HepG2 (cell line): ENCODE measurements around the gene SLC6A8. TPM values are rescaled to one million over a fixed set of nuclear protein-coding genes. Genes with fewer than 3 reads are reported as not detected.

Source experiments
- CEBPB ChIP-seq: IDR thresholded peaks from 2 replicates; pipeline ENCODE4 v1.6.1; 2011; ENCODE audit warnings: low read depth, low read length, improper control_type of control experiment, borderline replicate concordance
- CEBPG ChIP-seq: IDR thresholded peaks from 2 replicates; pipeline ENCODE4 v1.6.1; 2016
- FLYWCH1 ChIP-seq: sonication (generic); formaldehyde crosslinking; IDR thresholded peaks from 2 replicates; pipeline ENCODE4 v1.8.1; 2023; ENCODE audit warnings: mild to moderate bottlenecking, missing genetic modification reagents
- GTF3A ChIP-seq: sonication (generic); formaldehyde crosslinking; conservative IDR thresholded peaks from 2 replicates; pipeline ENCODE4 v1.4.0; 2020; ENCODE audit warnings: mild to moderate bottlenecking, missing genetic modification reagents
- HNF4A ChIP-seq: sonication (generic); formaldehyde crosslinking; IDR thresholded peaks from 2 replicates; pipeline ENCODE4 v1.4.0; 2020; ENCODE audit warnings: missing genetic modification reagents
- KLF16 ChIP-seq, 2 experiments: sonication (generic) in 1 of 2; formaldehyde crosslinking in 1 of 2; IDR thresholded peaks; 2 replicates each; pipeline versions ENCODE4 v1.6.1 to v1.8.0; 2016 to 2023; ENCODE audit warnings: missing genetic modification reagents in 2 of 2, missing compliant biosample characterization in 1 of 2
- NFYC ChIP-seq: IDR thresholded peaks from 2 replicates; pipeline ENCODE4 v1.6.1; 2016; ENCODE audit warnings: missing genetic modification reagents, missing compliant biosample characterization
- PPARG ChIP-seq: conservative IDR thresholded peaks from 2 replicates; pipeline ENCODE4 v1.6.1; 2016; ENCODE audit warnings: missing biosample characterization, missing genetic modification reagents
- RERE ChIP-seq: IDR thresholded peaks from 2 replicates; pipeline ENCODE4 v1.6.1; 2016; ENCODE audit warnings: low read depth, missing genetic modification reagents, missing compliant biosample characterization
- RFX1 ChIP-seq: fragments of 450-650 bp; IDR thresholded peaks from 2 replicates; pipeline ENCODE4 v1.6.1; 2017
- SETDB1 ChIP-seq: sonication (generic); formaldehyde crosslinking; IDR thresholded peaks from 2 replicates; pipeline ENCODE4 v1.5.1; 2020; ENCODE audit warnings: missing genetic modification reagents, mild to moderate bottlenecking, borderline replicate concordance
- SP1 ChIP-seq, 2 experiments: fragments of 450-650 bp in 1 of 2; sonication (generic) in 1 of 2; formaldehyde crosslinking in 1 of 2; IDR thresholded peaks; 2 replicates each; pipeline versions ENCODE4 v1.4.0 to v1.6.1; 2016 to 2020; ENCODE audit warnings: missing genetic modification reagents in 1 of 2
- SP4 ChIP-seq: sonication (generic); formaldehyde crosslinking; IDR thresholded peaks from 2 replicates; pipeline ENCODE4 v1.8.1; 2023; ENCODE audit warnings: mild to moderate bottlenecking, missing genetic modification reagents
- TAF1 ChIP-seq: sonication (generic); formaldehyde crosslinking; IDR thresholded peaks from 2 replicates; pipeline ENCODE4 v1.4.0; 2020; ENCODE audit warnings: missing genetic modification reagents
- ZFAT ChIP-seq: sonication (generic); formaldehyde crosslinking; conservative IDR thresholded peaks from 2 replicates; pipeline ENCODE4 v1.8.1; 2023; ENCODE audit warnings: missing genetic modification reagents, inconsistent platforms
- ZFP37 ChIP-seq: sonication (generic); formaldehyde crosslinking; IDR thresholded peaks from 2 replicates; pipeline ENCODE4 v1.4.0; 2020; ENCODE audit warnings: missing genetic modification reagents, borderline replicate concordance
- ZNF292 ChIP-seq: sonication (generic); formaldehyde crosslinking; IDR thresholded peaks from 2 replicates; pipeline ENCODE4 v1.8.1; 2022; ENCODE audit warnings: mild to moderate bottlenecking, low read depth, missing genetic modification reagents, borderline replicate concordance
- ZNF589 ChIP-seq: sonication (generic); formaldehyde crosslinking; conservative IDR thresholded peaks from 2 replicates; pipeline ENCODE4 v1.8.0; 2022; ENCODE audit warnings: mild to moderate bottlenecking, moderate library complexity, missing genetic modification reagents
- ZNF720 ChIP-seq: sonication (generic); formaldehyde crosslinking; IDR thresholded peaks from 2 replicates; pipeline ENCODE4 v1.4.0; 2020; ENCODE audit warnings: missing genetic modification reagents
- ZNF740 ChIP-seq: sonication (generic); formaldehyde crosslinking; IDR thresholded peaks from 2 replicates; pipeline ENCODE4 v1.4.0; 2020; ENCODE audit warnings: missing genetic modification reagents
- ZSCAN31 ChIP-seq: sonication (generic); formaldehyde crosslinking; IDR thresholded peaks from 2 replicates; pipeline ENCODE4 v1.5.0; 2020; ENCODE audit warnings: low read depth, mild to moderate bottlenecking, missing genetic modification reagents
- ZUFSP ChIP-seq: sonication (generic); formaldehyde crosslinking; IDR thresholded peaks from 2 replicates; pipeline ENCODE4 v1.9.0; 2021; ENCODE audit warnings: missing genetic modification reagents, mild to moderate bottlenecking, borderline replicate concordance
- polyA plus RNA-seq, 8 experiments: library from polyadenylated mRNA; depleted of rRNA in 3 of 8; stranded (reverse) in 7 of 8; unstranded in 1 of 8; fragments of >200 nt; fragmentation: Illumina TruSeq in 4 of 8; extraction: Trizol in 4 of 8; gene quantifications; 2 replicates each; pipeline versions ENCODE4 v1.2.1 to v1.2.3, GENCODE V29; 2011 to 2016; ENCODE audit warnings: low read depth in 4 of 8, missing spikeins in 1 of 8, mixed read lengths in 1 of 8; ENCODE audit not compliant: insufficient read depth in 1 of 8
- total RNA-seq, 5 experiments: library from RNA; depleted of rRNA; stranded (reverse); fragments of >200 nt; fragmentation: Illumina TruSeq; extraction: Trizol; gene quantifications; 2 replicates each; pipeline ENCODE4 v1.2.3, GENCODE V29; 2016; ENCODE audit warnings: low read depth in 1 of 5
- TF ChIP-seq, protein P1 (sequence below): sonication (generic); formaldehyde crosslinking; IDR thresholded peaks from 2 replicates; pipeline ENCODE4 v1.8.0; 2022; ENCODE audit warnings: mild to moderate bottlenecking, missing genetic modification reagents, moderate library complexity

SLC6A8 gene
- total and polyA plus RNA-seq, 2 of the 13 experiments (the other 11 are each of a cell fraction or from before 2014, with no cell fraction given), result 13.9 to 176 TPM

DNA sequence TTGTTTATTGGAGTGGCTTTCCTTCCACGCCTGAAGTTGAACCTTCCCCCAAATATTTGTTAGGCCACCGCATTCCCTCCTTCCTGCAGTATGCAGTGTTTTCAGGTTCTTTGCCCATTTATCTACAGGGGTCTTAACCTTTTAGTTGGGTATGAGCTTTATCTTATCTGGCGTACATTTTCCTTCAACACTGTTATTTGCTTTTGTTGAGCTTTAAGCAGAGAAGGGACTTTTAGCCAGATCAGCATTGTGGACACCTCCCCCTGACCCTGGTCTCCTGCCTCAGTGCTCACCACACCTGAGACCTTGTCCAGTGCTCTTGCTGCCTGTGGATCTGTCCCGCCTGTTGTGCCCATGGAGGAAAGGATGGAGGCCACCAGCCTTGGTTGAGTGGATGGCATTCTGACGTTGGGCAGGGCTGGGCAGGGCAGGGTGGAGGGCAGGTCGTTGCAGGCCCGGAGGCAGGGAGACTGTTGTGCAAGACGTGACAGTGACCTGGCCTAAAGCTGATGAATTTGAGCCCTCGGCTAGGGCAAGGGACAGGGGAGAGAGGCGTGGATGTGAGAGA, 41.7 kb upstream of the SLC6A8 start (continued):
- TF ChIP-seq CEBPB (peak; percentile 75; the same call in 1 of the 2 replicates), FLYWCH1 (CRISPR knock-in tag) (no peak), KLF16 (CRISPR knock-in tag; IDR thresholded peaks at IDR 0.05) (no peak), ZNF740 (CRISPR knock-in tag) (no peak), ZUFSP (no peak), ZNF292 (no peak), RERE (CRISPR knock-in tag) (0 out of 2 replicates have a peak, but pooled peaks have one; percentile 21), SETDB1 (CRISPR knock-in tag) (no peak), ZSCAN31 (CRISPR knock-in tag) (no peak; the same call in 1 of the 2 replicates), HNF4A (peak; percentile 60), RFX1 (no peak), GTF3A (no peak), PPARG (peak; percentile 97), SP1 (IDR thresholded peaks at IDR 0.05) (no peak), SP1 (CRISPR knock-in tag; IDR thresholded peaks at IDR 0.05) (no peak), NFYC (CRISPR knock-in tag) (no peak), CEBPG (peak; percentile 24; the same call in 1 of the 2 replicates), ZFP37 (CRISPR knock-in tag) (no peak), ZFAT (CRISPR knock-in tag) (no peak), TAF1 (CRISPR knock-in tag) (no peak), ZNF720 (CRISPR knock-in tag) (no peak), SP4 (no peak), ZNF589 (CRISPR knock-in tag) (no peak)
- TF ChIP-seq, protein P1, sequence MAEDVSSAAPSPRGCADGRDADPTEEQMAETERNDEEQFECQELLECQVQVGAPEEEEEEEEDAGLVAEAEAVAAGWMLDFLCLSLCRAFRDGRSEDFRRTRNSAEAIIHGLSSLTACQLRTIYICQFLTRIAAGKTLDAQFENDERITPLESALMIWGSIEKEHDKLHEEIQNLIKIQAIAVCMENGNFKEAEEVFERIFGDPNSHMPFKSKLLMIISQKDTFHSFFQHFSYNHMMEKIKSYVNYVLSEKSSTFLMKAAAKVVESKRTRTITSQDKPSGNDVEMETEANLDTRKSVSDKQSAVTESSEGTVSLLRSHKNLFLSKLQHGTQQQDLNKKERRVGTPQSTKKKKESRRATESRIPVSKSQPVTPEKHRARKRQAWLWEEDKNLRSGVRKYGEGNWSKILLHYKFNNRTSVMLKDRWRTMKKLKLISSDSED (CRISPR knock-in tag), result no peak
